Osteoblast (primary cell): ENCODE data around the gene PCDH9. TPM values are rescaled to one million over a fixed set of nuclear protein-coding genes. Genes with fewer than 3 reads are reported as not detected.

ENCODE experiments used
- DNase-seq: peaks from one replicate; pipeline ENCODE4 v3.0.0; 2011; ENCODE audit warnings: low spot score, mixed read lengths; ENCODE audit not compliant: insufficient read length; ENCODE audit errors: missing footprints
- H2AFZ ChIP-seq: 2 replicates; pipeline ENCODE4 v1.6.0; 2011; ENCODE audit warnings: mild to moderate bottlenecking, low read length
- H3K27ac ChIP-seq: 2 replicates; pipeline ENCODE4 v1.5.1; 2011; ENCODE audit warnings: mild to moderate bottlenecking, low read depth, low read length, moderate library complexity
- H3K27me3 ChIP-seq: 2 replicates; pipeline ENCODE4 v1.6.0; 2012; ENCODE audit warnings: mild to moderate bottlenecking, control low read depth, inconsistent platforms, low read length, moderate library complexity; ENCODE audit not compliant: insufficient read depth
- H3K36me3 ChIP-seq: 2 replicates; pipeline ENCODE4 v1.5.1; 2011; ENCODE audit warnings: mild to moderate bottlenecking, low read length, control low read depth, moderate library complexity; ENCODE audit not compliant: insufficient read depth
- H3K4me1 ChIP-seq: 2 replicates; pipeline ENCODE4 v1.5.1; 2011; ENCODE audit warnings: mild to moderate bottlenecking, low read length, control low read depth, moderate library complexity; ENCODE audit not compliant: insufficient read depth
- H3K4me2 ChIP-seq: 2 replicates; pipeline ENCODE4 v1.6.0; 2011; ENCODE audit warnings: mild to moderate bottlenecking, low read length; ENCODE audit not compliant: insufficient read depth
- H3K4me3 ChIP-seq: fragments of 200-600 bp; sonication (generic); 3 replicates; pipeline ENCODE4 v1.5.1; 2012; ENCODE audit warnings: mild to moderate bottlenecking, low read length, inconsistent platforms; ENCODE audit not compliant: insufficient read depth
- H3K79me2 ChIP-seq: 2 replicates; pipeline ENCODE4 v1.6.0; 2012; ENCODE audit warnings: mild to moderate bottlenecking, low read length, control low read depth, inconsistent platforms; ENCODE audit not compliant: insufficient read depth
- H3K9me3 ChIP-seq: 2 replicates; pipeline ENCODE4 v1.5.1; 2011; ENCODE audit warnings: low read depth, low read length, control low read depth
- H4K20me1 ChIP-seq: 2 replicates; pipeline ENCODE4 v1.6.0; 2012; ENCODE audit warnings: mild to moderate bottlenecking, low read length, control low read depth; ENCODE audit not compliant: insufficient read depth
- CTCF ChIP-seq: IDR thresholded peaks from 2 replicates; pipeline ENCODE4 v1.5.1; 2011; ENCODE audit warnings: mild to moderate bottlenecking, low read depth, low read length, moderate library complexity; ENCODE audit errors: extremely low read depth
- total RNA-seq: library from RNA; depleted of rRNA; stranded (reverse); fragments of >200 nt; gene quantifications from 2 replicates; pipeline ENCODE4 v1.2.3, GENCODE V29; 2012

PCDH9 gene
- total RNA-seq, 1 donor = 1.1 TPM

DNA sequence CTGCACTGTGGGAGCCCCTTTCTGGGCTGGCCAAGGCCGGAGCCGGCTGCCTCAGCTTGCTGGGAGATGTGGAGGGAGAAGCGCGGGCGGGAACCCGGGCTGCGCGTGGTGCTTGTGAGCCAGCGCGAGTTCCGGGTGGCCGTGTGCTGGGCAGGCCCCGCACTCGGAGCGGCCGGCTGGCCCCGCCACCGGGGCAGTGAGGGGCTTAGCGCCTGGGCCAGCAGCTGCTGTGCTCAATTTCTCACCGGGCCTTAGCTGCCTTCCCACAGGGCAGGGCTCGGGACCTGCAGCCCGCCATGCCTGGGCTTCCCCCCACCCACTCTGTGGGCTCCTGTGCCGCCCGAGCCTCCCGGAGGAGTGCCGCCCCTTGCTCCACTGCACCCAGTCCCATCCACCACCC, 669.1 kb downstream of the PCDH9 start:
- no peaks in the 10 kb centered on the region for H3K79me2 ChIP-seq
- H3K9me3 ChIP-seq = no peaks in the 10 kb centered on the region
- H4K20me1 ChIP-seq = no peaks in the 10 kb centered on the region
- no peak overlapping the region for H3K4me3 ChIP-seq
- H2AFZ ChIP-seq = no peak overlapping the region
- no peak overlapping the region for H3K27ac ChIP-seq
- H3K36me3 ChIP-seq = no peaks in the 10 kb centered on the region
- TF ChIP-seq CTCF = no peak
- H3K4me2 ChIP-seq = no peak overlapping the region
- peaks cover 7% of the 10 kb centered on the region for H3K4me1 ChIP-seq
- DNase-seq = no peak
- H3K27me3 ChIP-seq = no peaks in the 10 kb centered on the region

- no peak overlapping the region for H3K4me3 ChIP-seq
- TF ChIP-seq CTCF = no peak
- no peaks in the 10 kb centered on the region for H4K20me1 ChIP-seq
- H3K4me1 ChIP-seq = peaks cover 8% of the 10 kb centered on the region
- no peaks in the 10 kb centered on the region for H3K79me2 ChIP-seq
- H3K9me3 ChIP-seq = no peaks in the 10 kb centered on the region
- no peak overlapping the region for H3K27ac ChIP-seq
- H3K27me3 ChIP-seq = no peaks in the 10 kb centered on the region
- H2AFZ ChIP-seq = no peak overlapping the region
- H3K4me2 ChIP-seq = no peak overlapping the region
- no peaks in the 10 kb centered on the region for H3K36me3 ChIP-seq
- DNase-seq = no peak
Measured at GRCh38 chr13:66560189-66560588, 669.9 kb downstream of the PCDH9 start.

- no peaks in the 10 kb centered on the region for H3K79me2 ChIP-seq
- TF ChIP-seq CTCF = no peak
- no peaks in the 10 kb centered on the region for H4K20me1 ChIP-seq
- no peak overlapping the region for H3K4me3 ChIP-seq
- H3K9me3 ChIP-seq = no peaks in the 10 kb centered on the region
- no peaks in the 10 kb centered on the region for H3K27me3 ChIP-seq
- H2AFZ ChIP-seq = no peak overlapping the region
- no peak overlapping the region for H3K4me2 ChIP-seq
- H3K27ac ChIP-seq = no peak overlapping the region
- H3K36me3 ChIP-seq = no peaks in the 10 kb centered on the region
- peaks cover 8% of the 10 kb centered on the region for H3K4me1 ChIP-seq
- peak; percentile 65 for DNase-seq
Measured at GRCh38 chr13:66559093-66559492, 671.0 kb downstream of the PCDH9 start.

DNA sequence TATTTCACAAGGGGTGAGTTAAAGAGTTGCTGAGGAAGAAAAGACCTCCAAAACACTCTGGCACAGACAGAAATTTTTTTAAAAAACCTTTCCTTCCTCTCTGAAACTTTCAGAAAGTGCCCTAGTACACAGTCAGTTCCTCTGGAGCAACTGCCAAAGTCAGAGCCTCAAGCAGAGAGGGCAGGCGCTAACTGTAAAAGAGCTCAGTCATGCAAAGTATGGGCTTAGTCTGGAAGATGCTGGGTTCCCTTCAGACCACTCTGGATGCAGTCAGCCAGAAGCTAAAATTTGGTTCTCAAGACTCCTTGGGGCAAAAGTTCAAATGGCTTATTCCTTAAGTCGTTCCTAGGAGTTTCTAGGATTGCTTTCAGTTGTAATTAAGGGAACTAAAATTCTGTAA, 671.6 kb downstream of the PCDH9 start:
- Histone ChIP-seq H3K4me3 (no peak overlapping the region), H3K36me3 (no peaks in the 10 kb centered on the region), H3K27ac (no peak overlapping the region), H3K9me3 (no peaks in the 10 kb centered on the region), H3K79me2 (no peaks in the 10 kb centered on the region), H3K4me1 (peaks cover 8% of the 10 kb centered on the region), H2AFZ (peak overlapping the region; percentile 51), H3K27me3 (no peaks in the 10 kb centered on the region), H3K4me2 (no peak overlapping the region), H4K20me1 (no peaks in the 10 kb centered on the region)
- TF ChIP-seq CTCF = no peak
- peak; percentile 58 for DNase-seq
